SK-N-SH (cell line): ENCODE measurements around the gene SLC22A17.

Source experiments
- POLR2AphosphoS5 ChIP-seq: IDR thresholded peaks from 2 replicates; pipeline ENCODE4 v1.6.1; 2012; ENCODE audit warnings: low read depth, low read length
- RCOR1 ChIP-seq: fragments of 150-350 bp; IDR thresholded peaks from 2 replicates; pipeline ENCODE4 v1.6.1; 2017; ENCODE audit warnings: antibody characterized with exemption, low read length
- SMC3 ChIP-seq: IDR thresholded peaks from 2 replicates; pipeline ENCODE4 v1.6.1; 2012; ENCODE audit warnings: low read depth, low read length, improper control_type of control experiment
- TAF1 ChIP-seq: IDR thresholded peaks from 2 replicates; pipeline ENCODE4 v1.6.1; 2012; ENCODE audit warnings: low read depth, mild to moderate bottlenecking, low read length, moderate library complexity, borderline replicate concordance
- TF ChIP-seq, protein P1 (sequence below): IDR thresholded peaks from 2 replicates; pipeline ENCODE4 v1.6.1; 2012; ENCODE audit warnings: mild to moderate bottlenecking, low read depth, low read length, moderate library complexity
- TF ChIP-seq, protein P2 (sequence below): fragments of 150-350 bp; IDR thresholded peaks from 2 replicates; pipeline ENCODE4 v1.6.1; 2016; ENCODE audit warnings: mild to moderate bottlenecking, low read depth, low read length

GRCh38 chr14:23349156-23349845 lies 3.4 kb downstream of the SLC22A17 start:
- TF ChIP-seq RCOR1, result no peak
- TF ChIP-seq, protein P1, sequence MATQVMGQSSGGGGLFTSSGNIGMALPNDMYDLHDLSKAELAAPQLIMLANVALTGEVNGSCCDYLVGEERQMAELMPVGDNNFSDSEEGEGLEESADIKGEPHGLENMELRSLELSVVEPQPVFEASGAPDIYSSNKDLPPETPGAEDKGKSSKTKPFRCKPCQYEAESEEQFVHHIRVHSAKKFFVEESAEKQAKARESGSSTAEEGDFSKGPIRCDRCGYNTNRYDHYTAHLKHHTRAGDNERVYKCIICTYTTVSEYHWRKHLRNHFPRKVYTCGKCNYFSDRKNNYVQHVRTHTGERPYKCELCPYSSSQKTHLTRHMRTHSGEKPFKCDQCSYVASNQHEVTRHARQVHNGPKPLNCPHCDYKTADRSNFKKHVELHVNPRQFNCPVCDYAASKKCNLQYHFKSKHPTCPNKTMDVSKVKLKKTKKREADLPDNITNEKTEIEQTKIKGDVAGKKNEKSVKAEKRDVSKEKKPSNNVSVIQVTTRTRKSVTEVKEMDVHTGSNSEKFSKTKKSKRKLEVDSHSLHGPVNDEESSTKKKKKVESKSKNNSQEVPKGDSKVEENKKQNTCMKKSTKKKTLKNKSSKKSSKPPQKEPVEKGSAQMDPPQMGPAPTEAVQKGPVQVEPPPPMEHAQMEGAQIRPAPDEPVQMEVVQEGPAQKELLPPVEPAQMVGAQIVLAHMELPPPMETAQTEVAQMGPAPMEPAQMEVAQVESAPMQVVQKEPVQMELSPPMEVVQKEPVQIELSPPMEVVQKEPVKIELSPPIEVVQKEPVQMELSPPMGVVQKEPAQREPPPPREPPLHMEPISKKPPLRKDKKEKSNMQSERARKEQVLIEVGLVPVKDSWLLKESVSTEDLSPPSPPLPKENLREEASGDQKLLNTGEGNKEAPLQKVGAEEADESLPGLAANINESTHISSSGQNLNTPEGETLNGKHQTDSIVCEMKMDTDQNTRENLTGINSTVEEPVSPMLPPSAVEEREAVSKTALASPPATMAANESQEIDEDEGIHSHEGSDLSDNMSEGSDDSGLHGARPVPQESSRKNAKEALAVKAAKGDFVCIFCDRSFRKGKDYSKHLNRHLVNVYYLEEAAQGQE, result no peak
- TF ChIP-seq TAF1, result no peak
- TF ChIP-seq, protein P2, sequence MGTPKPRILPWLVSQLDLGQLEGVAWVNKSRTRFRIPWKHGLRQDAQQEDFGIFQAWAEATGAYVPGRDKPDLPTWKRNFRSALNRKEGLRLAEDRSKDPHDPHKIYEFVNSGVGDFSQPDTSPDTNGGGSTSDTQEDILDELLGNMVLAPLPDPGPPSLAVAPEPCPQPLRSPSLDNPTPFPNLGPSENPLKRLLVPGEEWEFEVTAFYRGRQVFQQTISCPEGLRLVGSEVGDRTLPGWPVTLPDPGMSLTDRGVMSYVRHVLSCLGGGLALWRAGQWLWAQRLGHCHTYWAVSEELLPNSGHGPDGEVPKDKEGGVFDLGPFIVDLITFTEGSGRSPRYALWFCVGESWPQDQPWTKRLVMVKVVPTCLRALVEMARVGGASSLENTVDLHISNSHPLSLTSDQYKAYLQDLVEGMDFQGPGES, result no peak
- TF ChIP-seq POLR2AphosphoS5, result no peak
- no peak for TF ChIP-seq SMC3
